Urothelium cell line (cell line): ENCODE measurements around the gene SLC44A5.
"Not testable (repeated sequence)": the region's sequence is repeated elsewhere in the genome, so short reads cannot be mapped to it uniquely, and the experiment has no call there.

Experiments
- DNase-seq: peaks from one replicate; pipeline ENCODE4 v3.0.0; 2011; ENCODE audit warnings: low spot score, mixed read lengths
- FAIRE-seq: peaks from 2 replicates; lab custom pipeline; 2011; peaks lifted over from hg19 to GRCh38; lab: Jason Lieb, UNC

SLC44A5 gene

GRCh38 chr1:75470448-75470847 lies 140.5 kb downstream of the SLC44A5 start:
- no peak for FAIRE-seq

GRCh38 chr1:75469586-75470173 lies 141.2 kb downstream of the SLC44A5 start:
- no peak for FAIRE-seq
- no peak for DNase-seq

More at GRCh38 chr1:75470448-75470847, 140.5 kb downstream of the SLC44A5 start:
- DNase-seq: no peak

- DNase-seq (no peak), FAIRE-seq (no peak)
Observed at GRCh38 chr1:75461808-75462325, 149.0 kb downstream of the SLC44A5 start.

GRCh38 chr1:75449998-75450397 lies 160.9 kb downstream of the SLC44A5 start:
- DNase-seq (no peak), FAIRE-seq (no peak)

- no peak for DNase-seq
- FAIRE-seq: no peak
Observed at GRCh38 chr1:75444220-75444619, 166.7 kb downstream of the SLC44A5 start.

- FAIRE-seq: no peak
- no peak for DNase-seq
Observed at GRCh38 chr1:75440274-75440673, 170.6 kb downstream of the SLC44A5 start.

GRCh38 chr1:75438355-75438754 lies 172.6 kb downstream of the SLC44A5 start:
- no peak for FAIRE-seq
- DNase-seq: no peak

- no peak for FAIRE-seq
- no peak for DNase-seq
Observed at GRCh38 chr1:75431843-75432242, 179.1 kb downstream of the SLC44A5 start.

GRCh38 chr1:75430526-75430925 lies 180.4 kb downstream of the SLC44A5 start:
- FAIRE-seq (no peak), DNase-seq (no peak)

- no peak for FAIRE-seq
- DNase-seq: no peak
Observed at GRCh38 chr1:75426688-75427087, 184.2 kb downstream of the SLC44A5 start.

- DNase-seq (no peak), FAIRE-seq (no peak)
Observed at GRCh38 chr1:75425001-75425650, 185.8 kb downstream of the SLC44A5 start.

GRCh38 chr1:75423616-75424015 lies 187.3 kb downstream of the SLC44A5 start:
- FAIRE-seq (no peak), DNase-seq (no peak)

- no peak for FAIRE-seq
- no peak for DNase-seq
Observed at GRCh38 chr1:75423136-75423535, 187.8 kb downstream of the SLC44A5 start.

- no peak for DNase-seq
- no peak for FAIRE-seq
Observed at GRCh38 chr1:75421371-75421770, 189.5 kb downstream of the SLC44A5 start.

GRCh38 chr1:75415187-75415586 lies 195.7 kb downstream of the SLC44A5 start:
- DNase-seq (no peak), FAIRE-seq (no peak)

GRCh38 chr1:75412616-75413015 lies 198.3 kb downstream of the SLC44A5 start:
- FAIRE-seq (no peak), DNase-seq (no peak)

- DNase-seq, FAIRE-seq: not testable (repeated sequence)
Observed at GRCh38 chr1:75404681-75405080, 206.2 kb downstream of the SLC44A5 start.

- not testable (repeated sequence) for FAIRE-seq, DNase-seq
Observed at GRCh38 chr1:75403147-75403646, 207.7 kb downstream of the SLC44A5 start.

- DNase-seq (no peak), FAIRE-seq (no peak)
Observed at GRCh38 chr1:75400716-75401115, 210.2 kb downstream of the SLC44A5 start.

GRCh38 chr1:75396745-75397144 lies 214.2 kb downstream of the SLC44A5 start:
- FAIRE-seq: no peak
- DNase-seq: no peak

- DNase-seq: no peak
- no peak for FAIRE-seq
Observed at GRCh38 chr1:75396260-75396659, 214.7 kb downstream of the SLC44A5 start.
